Smooth muscle cell (in vitro differentiated cells): ENCODE data around the gene ABLIM2. TPM values are rescaled to one million over a fixed set of nuclear protein-coding genes. Genes with fewer than 3 reads are reported as not detected.

Source experiments
- DNase-seq: peaks from one replicate; lab custom pipeline; 2025; ENCODE audit not compliant: unreplicated experiment; lab: John Stamatoyannopoulos, UW
- H2AFZ ChIP-seq: fragments of 200-600 bp; sonication (generic); 2 replicates; pipeline ENCODE4 v1.6.0; 2016; ENCODE audit warnings: antibody characterized with exemption, low read depth, mild to moderate bottlenecking
- H3F3A ChIP-seq: fragments of 200-600 bp; sonication (generic); 2 replicates; pipeline ENCODE4 v1.6.0; 2017; ENCODE audit warnings: antibody characterized with exemption, low read depth
- H3K27ac ChIP-seq: fragments of 200-600 bp; sonication (generic); 2 replicates; pipeline ENCODE4 v1.5.1; 2016; ENCODE audit warnings: low read depth, mild to moderate bottlenecking
- H3K27me3 ChIP-seq: fragments of 200-600 bp; sonication (generic); 2 replicates; pipeline ENCODE4 v1.6.1; 2016; ENCODE audit warnings: low read depth, mild to moderate bottlenecking
- H3K36me3 ChIP-seq: fragments of 200-600 bp; sonication (generic); 2 replicates; pipeline ENCODE4 v1.5.1; 2016; ENCODE audit warnings: low read depth
- H3K4me1 ChIP-seq: fragments of 200-600 bp; sonication (generic); 2 replicates; pipeline ENCODE4 v1.5.1; 2016; ENCODE audit warnings: low read depth
- H3K4me2 ChIP-seq: fragments of 200-600 bp; sonication (generic); 2 replicates; pipeline ENCODE4 v1.6.0; 2016; ENCODE audit warnings: mild to moderate bottlenecking
- H3K4me3 ChIP-seq: fragments of 200-600 bp; sonication (generic); 2 replicates; pipeline ENCODE4 v1.5.1; 2016; ENCODE audit warnings: mild to moderate bottlenecking
- H3K79me2 ChIP-seq: fragments of 200-600 bp; sonication (generic); 2 replicates; pipeline ENCODE4 v1.6.0; 2016; ENCODE audit warnings: low read depth, mild to moderate bottlenecking
- H3K9ac ChIP-seq: fragments of 200-600 bp; sonication (generic); 2 replicates; pipeline ENCODE4 v1.6.0; 2016; ENCODE audit warnings: low read depth
- H3K9me3 ChIP-seq: fragments of 200-600 bp; sonication (generic); replicated peaks from 2 replicates; pipeline ENCODE4 v1.5.1; 2016; ENCODE audit warnings: low read depth
- H4K20me1 ChIP-seq: fragments of 200-600 bp; sonication (generic); 2 replicates; pipeline ENCODE4 v1.6.0; 2016; ENCODE audit warnings: low read depth
- CTCF ChIP-seq: fragments of 200-600 bp; sonication (generic); IDR thresholded peaks from 2 replicates; pipeline ENCODE4 v1.5.1; 2017; ENCODE audit warnings: borderline replicate concordance, mild to moderate bottlenecking, antibody characterized with exemption; ENCODE audit not compliant: insufficient read depth, poor library complexity, severe bottlenecking
- WGBS: methylation state at CpG from one replicate; pipeline ENCODE4 v1.1.7; 2016; ENCODE audit warnings: low lambda C conversion rate; 5-methylcytosine and 5-hydroxymethylcytosine counted together
- polyA plus RNA-seq: library from polyadenylated mRNA; unstranded; fragments of >200 nt; fragmentation: Nextera tagmentation; extraction: Ambion mirVana; gene quantifications from 2 replicates; pipeline ENCODE4 v1.2.1, GENCODE V29; 2016
- total RNA-seq: library from RNA; depleted of rRNA; stranded (reverse); fragments of >200 nt; gene quantifications from 2 replicates; pipeline ENCODE4 v1.2.3, GENCODE V29; 2014

ABLIM2 gene
- total and polyA plus RNA-seq, 2 experiments from 2014 or later, result 0.08 TPM; not detected in 1

GRCh38 chr4:8000247-8000646, 158.4 kb downstream of the ABLIM2 start:
- H3K27me3 ChIP-seq, result no peaks in the 10 kb centered on the region
- no peak for DNase-seq
- H4K20me1 ChIP-seq, result no peaks in the 10 kb centered on the region
- no peak overlapping the region for H3K4me3 ChIP-seq
- H3K4me2 ChIP-seq, result no peak overlapping the region
- H3K36me3 ChIP-seq, result no peaks in the 10 kb centered on the region
- H3K79me2 ChIP-seq, result no peaks in the 10 kb centered on the region
- no peak overlapping the region for H3K9ac ChIP-seq
- no peaks in the 10 kb centered on the region for H3F3A ChIP-seq
- no peaks in the 10 kb centered on the region for H3K4me1 ChIP-seq
- 90% methylated on average over 8 of the region's 8 CpGs for WGBS
- no peaks in the 10 kb centered on the region for H3K9me3 ChIP-seq
- no peak overlapping the region for H2AFZ ChIP-seq
- TF ChIP-seq CTCF, result no peak
- H3K27ac ChIP-seq, result no peak overlapping the region

GRCh38 chr4:7999695-8000094, 158.9 kb downstream of the ABLIM2 start:
- Histone ChIP-seq H3K36me3 (no peaks in the 10 kb centered on the region), H3K4me3 (no peak overlapping the region), H3K4me2 (no peak overlapping the region), H3K79me2 (no peaks in the 10 kb centered on the region), H3K27me3 (no peaks in the 10 kb centered on the region), H4K20me1 (no peaks in the 10 kb centered on the region), H2AFZ (no peak overlapping the region), H3K9me3 (no peaks in the 10 kb centered on the region), H3F3A (no peaks in the 10 kb centered on the region), H3K9ac (no peak overlapping the region), H3K4me1 (no peaks in the 10 kb centered on the region), H3K27ac (no peak overlapping the region)
- TF ChIP-seq CTCF, result no peak
- WGBS, result 97% methylated on average over 8 of the region's 8 CpGs
- DNase-seq, result no peak

GRCh38 chr4:7999279-7999678, 159.3 kb downstream of the ABLIM2 start:
- Histone ChIP-seq H2AFZ (no peak overlapping the region), H3K9ac (no peak overlapping the region), H4K20me1 (no peaks in the 10 kb centered on the region), H3K27me3 (no peaks in the 10 kb centered on the region), H3F3A (no peaks in the 10 kb centered on the region), H3K4me1 (no peaks in the 10 kb centered on the region), H3K27ac (no peak overlapping the region), H3K36me3 (no peaks in the 10 kb centered on the region), H3K4me3 (no peak overlapping the region), H3K9me3 (no peaks in the 10 kb centered on the region), H3K79me2 (no peaks in the 10 kb centered on the region), H3K4me2 (no peak overlapping the region)
- no peak for DNase-seq
- no peak for TF ChIP-seq CTCF
- 96% methylated on average over 7 of the region's 7 CpGs for WGBS

- H3K4me1 ChIP-seq, result no peaks in the 10 kb centered on the region
- TF ChIP-seq CTCF, result no peak
Measured at GRCh38 chr4:7998447-7998846, 160.2 kb downstream of the ABLIM2 start.

More at GRCh38 chr4:7998447-7998846, 160.2 kb downstream of the ABLIM2 start:
- Histone ChIP-seq H3K27ac (no peak overlapping the region), H3K4me2 (no peak overlapping the region), H3K79me2 (no peaks in the 10 kb centered on the region), H3K4me3 (no peak overlapping the region), H3K9me3 (no peaks in the 10 kb centered on the region), H3F3A (no peaks in the 10 kb centered on the region), H3K27me3 (no peaks in the 10 kb centered on the region), H3K9ac (no peak overlapping the region), H3K36me3 (no peaks in the 10 kb centered on the region), H4K20me1 (no peaks in the 10 kb centered on the region), H2AFZ (no peak overlapping the region)
- no peak for DNase-seq
- 99% methylated on average over 8 of the region's 8 CpGs for WGBS
